ENCODE measurements around the gene XYLT1.

GRCh38 chr16:17414421-17414820, 56.3 kb downstream of the XYLT1 start:
- TF ChIP-seq POLR2AphosphoS5 (IDR thresholded peaks at IDR 0.05; ENCODE audit: borderline replicate concordance, low read depth, low read length) (no peak), EZH2 (IDR thresholded peaks at IDR 0.05) (no peak), FOXP2 (optimal IDR thresholded peaks at IDR 0.05; ENCODE audit: control extremely low read depth, extremely low read length, insufficient read depth) (no peak)

Measured in SK-N-MC (cell line).